ENCODE results near the gene RNF220. TPM values are rescaled to one million over a fixed set of nuclear protein-coding genes. Genes with fewer than 3 reads are reported as not detected.

The RNF220 gene
- total RNA-seq, 1 experiment from 2014 or later = 92.4 TPM

GRCh38 chr1:44685881-44686280 is 280.8 kb downstream of the RNF220 start:
- Histone ChIP-seq H3K27me3 (replicated peaks; ENCODE audit: control insufficient read depth, insufficient read depth, low read length) (no peaks in the 10 kb centered on the region), H3K4me1 (no peaks in the 10 kb centered on the region), H3K9me3 (no peaks in the 10 kb centered on the region), H3K4me3 (ENCODE audit: low read depth, low read length) (no peak overlapping the region), H3K36me3 (ENCODE audit: control insufficient read depth, insufficient read depth, low read length) (no peaks in the 10 kb centered on the region)
- no peak overlapping the region for H3K4me3 Mint-ChIP-seq (ENCODE audit: unreplicated experiment)
- CTCF ChIA-PET = no interaction called here
- no peak for DNase-seq
- no peak for TF ChIP-seq CTCF (IDR thresholded peaks at IDR 0.05; ENCODE audit: insufficient read depth in 1 of 2, low read depth in 1 of 2, low read length in 1 of 2, severe bottlenecking in 1 of 2, unreplicated experiment in 1 of 2)
- intact Hi-C loops (cut with micrococcal nuclease; ENCODE audit: unreplicated experiment) = no loop called here
- H3K36me3 Mint-ChIP-seq (ENCODE audit: insufficient read depth, unreplicated experiment) = no peaks in the 10 kb centered on the region
- no peaks in the 10 kb centered on the region for H3K27me3 Mint-ChIP-seq (ENCODE audit: insufficient read depth, unreplicated experiment)
- H3K27ac Mint-ChIP-seq (ENCODE audit: unreplicated experiment) = no peak overlapping the region
- H3K4me1 Mint-ChIP-seq (ENCODE audit: low read depth, unreplicated experiment) = no peaks in the 10 kb centered on the region
- POLR2A ChIA-PET = no interaction called here
- no peaks in the 10 kb centered on the region for H3K9me3 Mint-ChIP-seq (ENCODE audit: unreplicated experiment)
- no TSS peak for BruUV-seq (replicated peaks)

- ChIA-PET POLR2A (no interaction called here), CTCF (no interaction called here)
- Histone ChIP-seq H3K9me3 (no peaks in the 10 kb centered on the region), H3K4me3 (ENCODE audit: low read depth, low read length) (no peak overlapping the region), H3K4me1 (no peaks in the 10 kb centered on the region), H3K36me3 (ENCODE audit: control insufficient read depth, insufficient read depth, low read length) (no peaks in the 10 kb centered on the region), H3K27me3 (replicated peaks; ENCODE audit: control insufficient read depth, insufficient read depth, low read length) (no peaks in the 10 kb centered on the region)
- no peak for DNase-seq
- Mint-ChIP-seq H3K4me1 (ENCODE audit: low read depth, unreplicated experiment) (no peaks in the 10 kb centered on the region), H3K36me3 (ENCODE audit: insufficient read depth, unreplicated experiment) (peaks cover 3% of the 10 kb centered on the region), H3K4me3 (ENCODE audit: unreplicated experiment) (no peak overlapping the region), H3K9me3 (ENCODE audit: unreplicated experiment) (no peaks in the 10 kb centered on the region), H3K27me3 (ENCODE audit: insufficient read depth, unreplicated experiment) (peaks cover 2% of the 10 kb centered on the region), H3K27ac (ENCODE audit: unreplicated experiment) (no peak overlapping the region)
- no TSS peak for BruUV-seq (replicated peaks)
- no peak for TF ChIP-seq CTCF (IDR thresholded peaks at IDR 0.05; ENCODE audit: insufficient read depth in 1 of 2, low read depth in 1 of 2, low read length in 1 of 2, severe bottlenecking in 1 of 2, unreplicated experiment in 1 of 2)
- intact Hi-C loops (cut with micrococcal nuclease; ENCODE audit: unreplicated experiment) = no loop called here
These were observed 283.8 kb downstream of the RNF220 start for GRCh38 chr1:44688760-44689446.

- no peaks in the 10 kb centered on the region for H3K9me3 ChIP-seq
- Mint-ChIP-seq H3K27ac (ENCODE audit: unreplicated experiment) (no peak overlapping the region), H3K4me3 (ENCODE audit: unreplicated experiment) (no peak overlapping the region), H3K36me3 (ENCODE audit: insufficient read depth, unreplicated experiment) (peaks cover 4% of the 10 kb centered on the region), H3K4me1 (ENCODE audit: low read depth, unreplicated experiment) (no peaks in the 10 kb centered on the region), H3K27me3 (ENCODE audit: insufficient read depth, unreplicated experiment) (peaks cover 3% of the 10 kb centered on the region), H3K9me3 (ENCODE audit: unreplicated experiment) (no peaks in the 10 kb centered on the region)
- POLR2A ChIA-PET = no interaction called here
- CTCF ChIA-PET = no interaction called here
- no peaks in the 10 kb centered on the region for H3K36me3 ChIP-seq (ENCODE audit: control insufficient read depth, insufficient read depth, low read length)
- DNase-seq = no peak
- no peaks in the 10 kb centered on the region for H3K4me1 ChIP-seq
- TF ChIP-seq CTCF (IDR thresholded peaks at IDR 0.05; ENCODE audit: insufficient read depth in 1 of 2, low read depth in 1 of 2, low read length in 1 of 2, severe bottlenecking in 1 of 2, unreplicated experiment in 1 of 2) = no peak
- BruUV-seq (replicated peaks) = no TSS peak
- no peaks in the 10 kb centered on the region for H3K27me3 ChIP-seq (replicated peaks; ENCODE audit: control insufficient read depth, insufficient read depth, low read length)
- no peak overlapping the region for H3K4me3 ChIP-seq (ENCODE audit: low read depth, low read length)
- intact Hi-C loops (cut with micrococcal nuclease; ENCODE audit: unreplicated experiment) = no loop called here
These were observed 284.4 kb downstream of the RNF220 start for GRCh38 chr1:44689447-44689765.

All from Caco-2 (cell line).